ENCODE results near the gene UNK.
"Not testable (repeated sequence)": the region's sequence is repeated elsewhere in the genome, so short reads cannot be mapped to it uniquely, and the experiment has no call there.

The UNK gene

GRCh38 chr17:75839942-75840798 is 55.6 kb downstream of the UNK start:
- DNase-seq, result no peak

GRCh38 chr17:75840799-75841164 is 56.2 kb downstream of the UNK start:
- DNase-seq, result no peak

DNA sequence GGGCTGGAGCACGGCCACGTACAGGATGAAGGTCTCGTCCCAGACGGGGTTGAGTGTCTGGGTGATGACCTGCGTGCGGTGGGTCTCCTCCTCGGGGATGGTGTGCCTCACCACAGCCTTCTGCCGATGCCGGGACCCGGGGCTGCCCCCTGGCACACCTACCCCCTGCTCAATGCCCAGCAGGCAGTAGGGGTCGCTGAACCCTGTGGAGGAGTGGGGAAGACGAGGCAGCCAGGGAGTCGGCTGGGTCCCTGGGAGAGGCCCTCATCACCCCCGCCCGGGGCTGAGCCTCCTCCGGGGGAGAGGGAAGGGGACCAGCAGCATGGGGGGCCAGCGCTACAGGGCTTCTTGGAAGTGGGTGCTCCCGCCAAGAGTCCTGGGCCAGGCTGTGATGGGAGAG is 57.8 kb downstream of the UNK start:
- no peak for DNase-seq

DNA sequence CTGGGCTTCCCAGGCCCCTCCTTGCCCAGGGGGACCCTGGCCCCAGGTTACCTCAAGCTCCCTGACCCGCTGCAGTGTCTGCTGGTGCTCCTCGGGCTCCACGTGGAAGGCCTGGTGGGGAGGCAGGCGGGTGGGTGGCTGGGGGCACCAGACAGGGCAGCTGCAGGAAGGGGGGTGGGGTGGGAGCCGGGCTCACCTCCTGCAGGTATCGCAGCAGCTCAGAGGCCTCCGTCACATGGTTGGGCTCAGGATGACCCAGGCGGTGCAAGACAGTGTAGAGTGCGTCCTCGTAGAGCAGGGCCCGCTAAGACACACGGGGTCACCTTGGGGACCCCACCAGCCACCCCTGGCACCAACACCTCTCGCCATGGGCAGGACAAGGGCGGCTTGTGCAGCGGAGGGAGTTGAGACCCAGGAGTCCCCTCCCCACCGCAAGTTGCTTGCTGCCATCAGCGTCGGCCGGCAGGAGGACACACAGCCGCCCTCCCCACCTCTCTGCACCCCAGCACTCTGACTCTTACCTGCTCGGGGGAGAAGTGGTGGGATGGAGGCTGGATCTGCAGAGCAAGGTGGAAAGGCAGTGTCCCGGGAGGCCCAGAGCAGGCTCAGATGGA is 58.5 kb downstream of the UNK start:
- DNase-seq, result no peak

DNA sequence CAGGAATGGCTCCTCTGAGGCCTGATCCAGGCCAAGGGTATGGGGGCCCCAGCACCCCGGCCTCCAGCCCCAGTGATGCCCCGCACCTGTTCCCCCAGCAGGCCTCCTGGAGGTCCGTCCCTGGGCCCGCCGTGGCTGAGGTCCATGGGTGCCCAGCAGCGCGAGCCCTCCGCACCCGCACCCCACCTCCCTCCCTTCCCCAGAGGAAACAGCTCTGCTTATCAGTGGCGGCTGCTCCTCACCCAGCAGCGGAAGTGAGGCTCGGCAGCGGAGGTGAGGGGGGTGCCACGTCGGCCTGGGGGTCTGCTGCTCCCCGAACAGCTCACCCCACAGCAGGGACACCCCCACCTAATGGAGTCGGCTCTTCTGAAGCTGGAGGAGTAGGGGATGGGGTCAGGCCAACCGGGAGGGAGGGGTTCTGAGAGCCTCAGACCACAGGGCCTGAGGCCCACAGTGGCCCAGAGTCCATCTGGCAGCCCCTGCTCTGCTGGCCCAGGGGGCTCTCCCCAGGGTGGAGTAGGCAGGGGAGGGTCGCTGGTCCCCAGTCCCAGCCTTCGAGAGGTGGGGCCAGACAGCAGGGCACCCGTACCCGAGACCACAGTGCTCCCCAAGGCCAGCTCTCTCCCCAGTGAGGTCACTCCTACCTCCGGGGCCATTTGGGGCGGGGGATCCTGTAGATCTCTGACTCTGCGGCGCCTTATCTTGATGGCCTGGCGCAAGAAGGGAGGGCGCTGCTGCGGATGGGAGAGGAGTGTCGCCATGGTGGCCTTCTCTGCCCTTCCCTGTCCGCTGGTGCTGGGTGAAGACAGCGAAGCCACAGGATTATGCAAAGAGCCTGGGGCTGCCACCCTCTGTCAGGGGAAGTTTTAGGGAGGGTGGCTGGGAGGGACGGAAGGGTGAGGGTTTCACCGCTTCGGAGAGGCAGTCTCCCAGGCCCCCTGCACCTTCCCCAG is 59.2 kb downstream of the UNK start, which contains the start of gene UNC13D:
Gene UNC13D (minus strand): TSS at position 828 of the 953 bp plus-strand sequence. CDS start 67 bp downstream, at position 761.
- DNase-seq, result peak; percentile 47

- no peak for DNase-seq
Measured at GRCh38 chr17:75844530-75845057, 60.0 kb downstream of the UNK start.

DNA sequence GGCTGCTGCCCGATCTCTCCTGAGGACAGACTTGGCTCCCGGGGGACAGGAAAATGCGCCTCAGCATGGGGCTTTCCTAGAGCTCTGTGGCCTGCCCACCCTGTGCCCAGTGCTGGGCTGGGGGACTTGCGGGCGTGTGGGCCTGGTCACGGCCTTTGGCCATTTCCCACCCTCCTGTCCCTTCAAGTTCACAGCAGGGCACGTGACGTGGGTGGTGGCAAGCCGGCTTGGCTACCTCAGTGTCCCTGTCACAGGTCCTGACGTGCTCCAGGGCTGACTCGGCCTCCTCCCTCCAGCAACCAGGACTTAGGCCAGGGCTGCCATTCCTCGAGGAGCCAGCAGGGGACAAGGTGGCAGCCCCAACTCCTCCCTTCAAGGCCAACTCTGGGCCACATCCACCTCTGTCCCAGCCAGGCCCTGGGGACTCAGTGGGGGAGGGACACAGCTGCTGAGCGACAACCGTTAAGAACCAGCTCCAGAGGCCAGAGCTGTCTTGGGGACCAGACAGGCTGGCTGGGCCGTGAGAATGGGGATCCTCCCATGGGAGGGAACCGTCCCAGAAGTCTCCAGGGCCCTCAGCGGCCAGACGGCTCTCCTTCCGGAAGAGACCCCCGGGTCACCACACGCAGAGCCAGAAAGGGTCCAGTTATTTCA is 60.6 kb downstream of the UNK start:
- DNase-seq, result peak; percentile 34

DNA sequence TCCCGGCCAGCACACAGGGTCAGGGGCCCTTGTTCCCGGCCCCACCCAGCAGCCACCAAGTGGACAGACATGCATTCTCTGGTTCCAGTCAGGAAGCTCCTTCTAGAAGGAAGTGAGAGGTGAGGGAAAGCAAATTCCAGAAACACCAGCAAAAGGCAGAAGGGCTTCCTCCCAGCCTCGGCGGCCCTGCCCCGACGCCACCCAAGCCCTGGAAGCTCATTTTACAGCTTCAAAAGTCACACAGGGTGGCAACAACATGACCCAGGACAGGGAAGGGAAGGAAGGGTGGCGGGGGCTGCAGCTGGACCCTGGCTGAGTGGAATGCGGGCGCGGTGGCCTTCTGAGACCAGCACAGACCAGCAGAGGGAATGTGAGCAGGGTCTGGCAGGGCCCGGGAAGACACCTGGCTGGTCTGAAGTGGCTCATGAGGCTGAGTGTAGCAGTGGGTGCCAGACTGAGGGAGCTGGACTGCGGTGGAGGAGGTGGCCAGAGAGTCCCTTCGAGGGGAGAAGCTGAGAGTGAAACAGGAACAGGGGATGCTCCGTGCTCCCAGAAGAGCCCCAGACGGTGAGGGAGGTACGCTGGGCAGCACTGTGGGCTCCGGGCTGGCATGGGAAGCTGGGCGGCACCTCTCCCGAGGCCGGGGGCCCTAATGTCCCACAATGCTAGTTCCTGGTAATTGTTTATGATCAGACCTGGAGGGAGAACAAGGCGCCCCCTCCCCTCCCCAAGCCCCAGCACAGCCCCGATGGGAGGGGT is 61.5 kb downstream of the UNK start:
- DNase-seq, result no peak

DNA sequence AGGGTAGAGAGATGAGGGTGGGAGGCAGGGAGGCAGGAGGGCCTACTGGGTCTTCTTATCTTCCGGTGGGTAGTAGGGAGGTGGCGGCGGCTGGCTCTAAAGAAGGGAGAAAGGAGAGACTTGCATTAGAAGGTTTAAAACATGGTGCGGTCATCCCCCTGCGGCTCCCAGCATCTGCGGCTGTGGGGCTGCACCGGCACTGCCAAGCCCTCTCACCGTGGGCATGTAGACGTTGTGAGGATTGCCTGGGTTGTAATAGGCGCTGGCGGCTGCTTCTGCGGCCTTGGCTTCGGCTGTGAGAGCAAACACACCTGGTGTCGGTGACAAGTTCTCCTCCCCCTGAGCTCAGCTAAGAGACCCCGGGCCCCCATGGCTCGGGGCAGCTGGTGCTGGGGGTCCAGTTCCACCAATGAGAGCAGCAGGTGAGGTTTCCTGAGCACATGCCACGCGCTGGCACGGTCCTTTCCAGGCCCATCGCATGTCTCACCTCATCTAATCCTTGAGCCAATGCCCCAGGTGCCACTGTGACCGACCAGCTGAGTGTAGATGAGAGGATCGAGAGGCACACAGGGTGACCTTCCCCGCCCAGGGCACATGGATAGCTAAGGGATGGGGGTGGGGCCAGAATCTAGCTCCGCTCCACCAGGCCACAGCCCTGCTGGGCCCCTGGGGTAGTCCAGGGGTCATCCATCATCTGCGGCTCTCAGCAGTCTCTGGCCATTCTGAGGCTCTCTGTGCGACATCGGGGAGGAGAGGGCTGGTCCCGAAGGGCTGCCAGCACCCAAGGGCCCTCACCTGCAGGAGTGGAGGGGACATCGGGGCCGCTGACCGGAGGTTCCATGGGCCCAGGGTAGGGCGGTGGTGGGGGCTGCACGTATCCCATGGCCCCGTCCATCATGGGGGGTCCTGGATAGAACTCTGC is 62.3 kb downstream of the UNK start:
- no peak for DNase-seq

- DNase-seq, result no peak
Measured at GRCh38 chr17:75847614-75848522, 63.3 kb downstream of the UNK start.

DNA sequence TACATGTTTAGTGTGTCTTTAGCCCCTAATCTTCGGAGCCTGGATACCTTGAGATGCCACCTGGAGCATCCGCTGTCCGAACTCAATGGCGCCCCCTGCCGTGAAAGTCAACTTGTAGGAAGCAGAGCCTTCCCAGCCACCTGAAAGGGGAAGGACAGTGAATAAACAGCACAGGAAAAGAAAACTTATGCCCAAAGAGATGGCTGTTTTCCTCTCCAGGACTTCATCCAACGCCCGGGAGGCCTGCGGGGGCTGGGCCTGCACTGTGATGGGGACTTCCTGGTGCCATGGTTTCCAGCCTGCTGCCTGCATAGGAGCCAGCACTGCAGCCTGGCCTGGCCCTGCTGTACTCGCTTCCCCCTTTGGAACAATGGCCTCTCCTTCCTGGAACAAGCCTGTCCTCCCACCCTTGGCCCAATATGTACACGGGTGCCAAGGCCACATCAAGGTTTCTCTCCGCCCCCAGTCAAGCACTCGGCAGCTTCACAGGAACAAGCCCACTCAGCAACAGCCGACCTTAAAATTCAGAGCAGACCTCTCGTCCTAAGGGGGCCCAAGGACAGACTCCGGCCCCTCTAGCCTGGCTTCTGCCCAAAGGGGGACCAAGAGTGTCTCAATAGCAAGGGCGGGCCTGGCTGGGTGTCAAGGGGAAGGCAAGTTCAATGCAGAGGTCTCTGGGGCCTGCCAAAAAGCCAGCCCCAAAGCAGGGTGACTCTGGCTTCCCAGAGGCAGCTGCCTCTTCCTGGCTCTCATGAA is 64.1 kb downstream of the UNK start:
- peak; percentile 76 for DNase-seq

DNA sequence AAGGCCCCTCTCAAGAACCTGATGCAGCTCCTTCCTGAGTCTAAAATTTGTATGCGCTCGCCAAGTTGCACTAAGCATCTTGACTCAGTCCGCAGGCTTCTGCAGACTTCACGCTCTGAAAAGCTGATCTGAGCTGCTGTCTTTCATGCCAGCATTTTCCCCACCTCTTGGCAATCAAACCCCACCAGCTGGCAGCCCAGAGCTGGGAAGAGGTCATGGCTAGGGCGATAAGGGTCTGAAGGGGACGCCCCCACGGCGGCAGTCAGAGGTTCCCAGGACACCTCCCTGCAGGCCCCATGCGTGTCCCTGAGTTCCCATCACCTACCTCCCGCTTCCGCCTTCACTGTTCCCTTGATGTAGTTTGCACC is 64.7 kb downstream of the UNK start:
- no peak for DNase-seq

DNA sequence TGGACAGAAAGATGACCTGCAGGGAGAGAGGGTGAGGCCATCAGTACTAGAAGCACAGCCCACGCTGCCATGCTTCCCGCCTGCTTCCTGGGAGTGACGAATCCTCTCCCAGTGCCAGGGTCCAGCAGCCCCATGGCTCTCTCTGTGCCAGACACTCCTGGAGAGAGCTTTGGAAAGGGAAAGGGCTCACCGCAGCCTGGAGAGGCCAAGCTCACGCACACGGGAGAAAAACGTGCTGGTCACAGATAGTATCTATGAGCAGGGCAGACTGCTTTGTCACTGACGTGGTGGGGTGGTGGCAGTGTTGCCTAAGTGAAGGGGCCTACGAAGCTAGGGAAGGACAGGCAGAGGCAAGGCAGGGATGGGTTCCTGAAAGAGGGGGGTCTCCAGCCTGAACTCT is 65.1 kb downstream of the UNK start:
- DNase-seq, result no peak

GRCh38 chr17:75850928-75851692 is 66.5 kb downstream of the UNK start:
- DNase-seq, result no peak

DNA sequence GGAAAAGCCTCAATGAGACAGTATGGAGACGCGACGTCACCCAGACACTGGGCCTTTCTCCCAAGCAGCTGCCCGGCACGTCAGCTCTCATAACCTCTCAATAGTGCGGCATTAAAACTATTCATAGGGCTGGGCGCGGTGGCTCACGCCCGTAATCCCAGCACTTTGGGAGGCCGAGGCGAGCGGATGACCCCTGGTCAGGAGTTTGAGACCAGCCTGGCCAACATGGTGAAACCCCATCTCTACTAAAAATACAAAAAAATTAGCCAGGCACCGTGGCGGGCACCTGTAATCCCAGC is 67.0 kb downstream of the UNK start:
- DNase-seq, result not testable (repeated sequence)

DNA sequence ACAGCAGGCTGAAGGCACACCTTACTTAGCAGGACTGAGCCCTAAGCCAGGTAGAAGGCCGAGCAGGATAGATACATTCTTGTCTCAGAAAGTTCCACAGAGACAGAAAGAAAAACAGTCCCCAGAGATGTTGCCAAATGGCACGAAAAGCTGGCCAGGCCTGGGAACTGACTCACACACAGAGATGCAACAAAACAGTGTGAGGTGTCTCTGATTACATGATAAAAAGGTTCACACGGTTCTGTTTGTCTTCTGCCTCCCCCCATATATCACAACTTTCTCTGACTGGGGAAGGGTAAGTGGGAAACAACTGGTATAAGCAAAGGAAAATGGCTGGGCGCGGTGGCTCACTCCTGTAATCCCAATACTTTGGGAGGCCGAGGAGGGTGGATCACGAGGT is 68.8 kb downstream of the UNK start:
- no peak for DNase-seq

DNA sequence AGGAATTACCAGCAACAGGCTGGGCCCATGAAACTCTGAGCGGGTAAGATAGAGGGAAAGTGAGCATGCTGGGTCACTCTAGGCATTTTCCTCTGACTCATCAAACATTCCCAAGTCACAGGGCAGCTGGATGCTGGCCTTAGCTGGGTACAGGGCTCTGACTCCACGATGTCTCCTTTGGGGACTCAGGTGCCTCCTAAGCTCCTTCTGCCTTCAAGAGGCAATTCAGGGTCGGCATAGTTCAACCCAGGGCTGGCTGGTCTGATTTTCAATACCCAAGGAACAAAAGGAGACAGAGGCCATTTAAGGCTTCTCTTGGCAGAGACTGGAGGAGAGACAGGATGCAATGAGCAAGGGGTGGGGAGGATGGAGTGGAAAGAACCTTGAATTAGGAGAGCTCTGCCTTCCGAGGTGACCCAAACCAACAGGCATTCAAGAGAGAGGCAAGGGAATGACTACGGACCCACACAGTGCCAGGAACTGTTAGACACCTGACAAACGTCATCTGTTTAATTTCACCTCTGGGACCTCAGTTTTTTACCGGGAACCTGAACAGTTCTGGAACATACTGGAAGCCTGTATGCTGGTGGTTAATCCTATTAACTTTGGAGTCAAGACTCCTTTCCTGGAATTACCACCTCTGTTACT is 69.6 kb downstream of the UNK start:
- no peak for DNase-seq

Measured in effector CD8-positive, alpha-beta T cell (primary cell).